ENCODE measurements around the gene ARHGAP9.

DNA sequence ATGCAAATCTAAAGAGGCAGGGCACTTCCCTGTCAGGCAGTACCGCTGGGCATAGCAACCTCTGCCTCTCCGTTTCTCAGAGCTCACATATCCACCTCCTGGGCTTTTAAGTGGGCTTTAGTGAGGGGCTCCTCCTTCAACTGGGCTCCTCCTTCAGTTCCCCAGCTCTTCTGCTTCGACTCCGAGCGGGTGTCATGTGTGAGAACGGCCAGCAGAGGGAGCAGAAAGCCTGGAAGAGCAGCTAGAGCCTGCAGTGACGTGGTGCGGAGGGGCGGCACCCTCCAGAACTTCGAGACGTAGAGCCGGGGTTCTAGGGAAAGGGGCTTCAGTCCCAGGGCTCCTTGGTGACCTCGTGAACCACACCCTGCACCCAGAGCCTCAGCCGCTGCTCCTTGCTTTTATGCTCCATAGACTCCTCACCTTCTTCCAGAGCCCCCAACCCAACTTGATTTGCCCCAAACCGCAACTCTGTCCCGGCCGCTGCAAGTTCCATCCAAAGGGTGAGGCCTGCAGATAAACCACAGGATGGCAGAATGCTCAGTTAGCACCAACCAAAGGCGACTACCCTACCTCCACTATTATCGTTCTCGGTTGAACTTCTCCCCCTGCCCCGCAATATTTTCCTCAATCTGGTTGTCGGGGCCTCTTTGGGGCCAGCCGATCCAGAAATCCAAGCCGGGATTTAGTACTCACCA is 20.5 kb downstream of the ARHGAP9 start:
- TF ChIP-seq EZH2 (IDR thresholded peaks at IDR 0.05; ENCODE audit: low read length, missing control alignments) = no peak
- peak; percentile 74 to 98 for TF ChIP-seq CTCF (conservative IDR thresholded peaks at IDR 0.05 in 1 of 2, IDR thresholded peaks at IDR 0.05 in 1 of 2; ENCODE audit: low read depth in 1 of 2, low read length in 2 of 2)
